ENCODE measurements around the gene BLTP2. TPM values are rescaled to one million over a fixed set of nuclear protein-coding genes. Genes with fewer than 3 reads are reported as not detected.
A peak's percentile ranks its signal among the peaks of the same experiment; 100 is the strongest.
"Not testable (repeated sequence)": the region's sequence is repeated elsewhere in the genome, so short reads cannot be mapped to it uniquely, and the experiment has no call there.

Gene BLTP2
- total RNA-seq, 1 experiment from 2014 or later: 161 TPM

DNA sequence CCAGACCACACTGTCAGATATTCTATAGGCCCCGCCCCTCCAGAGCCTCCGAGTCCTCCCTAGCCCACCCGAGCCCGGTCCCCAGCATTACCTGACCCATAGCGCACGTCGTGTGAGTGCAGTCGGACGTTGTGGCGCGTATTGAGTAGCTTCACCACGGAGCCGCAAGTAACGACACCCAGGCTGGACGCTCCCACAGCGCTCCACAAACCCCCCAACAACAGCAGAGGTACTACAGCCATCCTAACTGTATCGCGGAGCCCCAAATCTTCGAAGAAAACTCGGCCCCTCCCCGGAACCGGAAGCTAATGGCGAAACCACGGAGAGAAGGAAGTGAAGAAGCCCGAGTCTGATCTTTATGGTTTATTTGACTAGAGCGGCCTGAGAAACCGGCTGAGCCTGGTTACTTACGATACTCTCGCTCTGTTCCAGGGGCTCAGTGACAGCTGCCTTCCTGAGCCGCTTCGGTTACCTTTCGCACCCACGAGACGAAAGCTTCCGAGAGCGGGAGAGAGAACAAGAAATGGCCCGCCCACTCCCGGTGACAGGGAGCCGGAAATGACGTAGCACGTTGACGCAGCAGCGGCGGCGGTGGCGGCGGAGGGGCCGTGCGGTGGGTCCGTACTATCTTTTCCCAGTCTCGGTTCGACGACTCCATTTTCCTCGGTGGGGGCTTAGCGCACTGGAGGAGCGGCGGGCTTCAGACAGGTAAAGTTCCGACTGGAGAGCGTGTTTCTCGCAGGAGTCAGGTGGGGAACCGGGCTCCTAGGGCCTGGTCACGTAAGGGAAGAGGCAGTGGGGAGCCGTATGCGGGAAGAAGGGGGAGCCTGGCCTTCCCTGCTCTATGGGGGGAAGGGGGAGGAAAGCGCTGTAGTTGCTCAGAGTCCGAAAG is 16.9 kb upstream of the BLTP2 start, which contains the start of the genes SDF2 and SUPT6H:
TSS of gene SDF2 (minus strand) at position 272 of the 892 bp plus-strand sequence. CDS start at position 242, 30 bp downstream.
TSS of gene SUPT6H (plus strand) at position 571 of the 892 bp plus-strand sequence. CDS start 11,197 bp downstream, outside the sequence.
- Histone ChIP-seq H3K9me2 (ENCODE audit: insufficient read depth) (no peaks in the 10 kb centered on the region), H4K20me1 (ENCODE audit: insufficient read depth) (peaks cover 27% of the 10 kb centered on the region), H3K27me3 (ENCODE audit: insufficient read depth, low read depth) (no peaks in the 10 kb centered on the region), H2AFZ (peak within 1 kb of the TSS; percentile 92), H3K27ac (peak within 1 kb of the TSS; percentile 78), H3K36me3 (ENCODE audit: low read depth) (peaks cover 4% of the 10 kb centered on the region; the same call in 1 of the 2 replicates), H3F3A (ENCODE audit: insufficient read depth, low read depth) (peaks cover 6% of the 10 kb centered on the region; the same call in 1 of the 2 replicates), H3K4me3 (peak within 1 kb of the TSS; percentile 80), H3K79me2 (ENCODE audit: low read depth) (peaks cover 76% of the 10 kb centered on the region), H3K4me2 (peak within 1 kb of the TSS; percentile 99), H3K4me1 (replicated peaks; ENCODE audit: insufficient read depth) (peaks cover 17% of the 10 kb centered on the region), H3K9me3 (ENCODE audit: insufficient read depth, low read depth) (no peaks in the 10 kb centered on the region)
- TF ChIP-seq EZH2 (IDR thresholded peaks at IDR 0.05; ENCODE audit: low read depth): no peak
- TF ChIP-seq, protein P1, sequence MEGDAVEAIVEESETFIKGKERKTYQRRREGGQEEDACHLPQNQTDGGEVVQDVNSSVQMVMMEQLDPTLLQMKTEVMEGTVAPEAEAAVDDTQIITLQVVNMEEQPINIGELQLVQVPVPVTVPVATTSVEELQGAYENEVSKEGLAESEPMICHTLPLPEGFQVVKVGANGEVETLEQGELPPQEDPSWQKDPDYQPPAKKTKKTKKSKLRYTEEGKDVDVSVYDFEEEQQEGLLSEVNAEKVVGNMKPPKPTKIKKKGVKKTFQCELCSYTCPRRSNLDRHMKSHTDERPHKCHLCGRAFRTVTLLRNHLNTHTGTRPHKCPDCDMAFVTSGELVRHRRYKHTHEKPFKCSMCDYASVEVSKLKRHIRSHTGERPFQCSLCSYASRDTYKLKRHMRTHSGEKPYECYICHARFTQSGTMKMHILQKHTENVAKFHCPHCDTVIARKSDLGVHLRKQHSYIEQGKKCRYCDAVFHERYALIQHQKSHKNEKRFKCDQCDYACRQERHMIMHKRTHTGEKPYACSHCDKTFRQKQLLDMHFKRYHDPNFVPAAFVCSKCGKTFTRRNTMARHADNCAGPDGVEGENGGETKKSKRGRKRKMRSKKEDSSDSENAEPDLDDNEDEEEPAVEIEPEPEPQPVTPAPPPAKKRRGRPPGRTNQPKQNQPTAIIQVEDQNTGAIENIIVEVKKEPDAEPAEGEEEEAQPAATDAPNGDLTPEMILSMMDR (conservative IDR thresholded peaks at IDR 0.05): no peak
- DNase-seq: peak; percentile 79 to 84
- CTCF ChIA-PET: interaction anchor here (0.5 to 1.0 kb wide), 3 partner anchors 12 to 135 kb away, joined by 3 to 7 read pairs (median 3); no protein-coding TSS in a partner anchor
- no TSS peak for BruUV-seq (replicated peaks)
- intact Hi-C loops (cut with micrococcal nuclease; ENCODE audit: unreplicated experiment): loop anchor here (2.0 kb wide), 1 partner anchor 15 kb away; no protein-coding TSS in a partner anchor
- POLR2A ChIA-PET (ENCODE audit: unreplicated experiment): interaction anchor here (0.7 kb wide), 3 partner anchors 81 to 290 kb away, joined by 3 to 5 read pairs (median 4); no protein-coding TSS in a partner anchor

DNA sequence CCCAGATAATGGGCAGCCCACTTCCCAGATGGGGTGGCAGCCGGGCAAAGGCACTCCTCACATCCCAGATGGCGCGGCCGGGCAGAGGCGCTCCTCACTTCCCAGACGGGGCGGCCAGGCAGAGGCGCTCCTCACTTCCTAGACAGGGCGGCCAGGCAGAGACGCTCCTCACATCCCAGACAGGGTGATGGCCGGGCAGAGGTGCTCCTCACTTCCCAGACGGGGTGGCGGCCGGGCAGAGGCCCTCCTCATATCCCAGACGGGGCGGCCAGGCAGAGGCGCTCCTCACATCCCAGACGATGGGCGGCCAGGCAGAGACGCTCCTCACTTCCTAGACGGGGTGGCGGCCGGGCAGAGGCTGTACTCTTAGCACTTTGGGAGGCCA is 14.5 kb upstream of the BLTP2 start:
- POLR2A ChIA-PET (ENCODE audit: unreplicated experiment); BruUV-seq (replicated peaks): not testable (repeated sequence)

DNA sequence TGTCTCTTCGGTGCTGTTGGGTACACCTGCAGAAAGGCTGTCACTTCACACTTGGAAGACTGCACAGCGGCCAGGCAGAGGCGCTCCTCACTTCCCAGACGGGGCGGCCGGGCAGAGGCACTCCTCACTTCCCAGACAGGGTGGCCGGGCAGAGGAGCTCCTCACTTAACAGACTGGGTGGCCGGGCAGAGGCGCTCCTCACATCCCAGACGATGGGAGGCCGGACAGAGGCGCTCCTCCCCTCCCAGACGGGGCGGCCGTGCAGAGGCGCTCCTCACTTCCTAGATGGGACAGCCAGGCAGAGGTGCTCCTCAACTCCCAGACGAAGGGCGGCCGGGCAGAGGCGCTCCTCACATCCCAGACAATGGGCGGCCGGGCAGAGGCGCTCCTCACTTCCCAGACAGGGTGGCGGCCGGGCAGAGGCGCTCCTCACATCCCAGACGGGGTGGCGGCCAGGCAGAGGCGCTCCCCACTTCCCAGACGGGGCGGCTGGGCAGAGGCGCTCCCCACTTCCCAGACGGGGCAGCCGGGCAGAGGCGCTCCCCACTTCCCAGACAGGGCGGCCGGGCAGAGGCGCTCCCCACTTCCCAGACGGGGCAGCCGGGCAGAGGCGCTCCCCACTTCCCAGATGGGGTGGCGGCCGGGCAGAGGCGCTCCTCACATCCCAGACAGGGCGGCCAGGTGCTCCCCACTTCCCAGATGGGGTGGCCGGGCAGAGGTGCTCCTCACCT is 14.0 kb upstream of the BLTP2 start:
- CTCF ChIA-PET: not testable (repeated sequence)

More for the DNA sequence above, 14.5 kb upstream of the BLTP2 start:
- H2AFZ ChIP-seq; H3K36me3 ChIP-seq (ENCODE audit: low read depth); DNase-seq; H3K9me3 ChIP-seq (ENCODE audit: insufficient read depth, low read depth); H3K27me3 ChIP-seq (ENCODE audit: insufficient read depth, low read depth); intact Hi-C loops (cut with micrococcal nuclease; ENCODE audit: unreplicated experiment); H3K9me2 ChIP-seq (ENCODE audit: insufficient read depth); H3K27ac ChIP-seq; H3K4me3 ChIP-seq; H3K4me2 ChIP-seq; CTCF ChIA-PET; H3F3A ChIP-seq (ENCODE audit: insufficient read depth, low read depth): not testable (repeated sequence)
- peaks cover 17% of the 10 kb centered on the region for H3K4me1 ChIP-seq (replicated peaks; ENCODE audit: insufficient read depth)
- peaks cover 56% of the 10 kb centered on the region for H3K79me2 ChIP-seq (ENCODE audit: low read depth)
- H4K20me1 ChIP-seq (ENCODE audit: insufficient read depth): peaks cover 17% of the 10 kb centered on the region; the same call in 1 of the 2 replicates

DNA sequence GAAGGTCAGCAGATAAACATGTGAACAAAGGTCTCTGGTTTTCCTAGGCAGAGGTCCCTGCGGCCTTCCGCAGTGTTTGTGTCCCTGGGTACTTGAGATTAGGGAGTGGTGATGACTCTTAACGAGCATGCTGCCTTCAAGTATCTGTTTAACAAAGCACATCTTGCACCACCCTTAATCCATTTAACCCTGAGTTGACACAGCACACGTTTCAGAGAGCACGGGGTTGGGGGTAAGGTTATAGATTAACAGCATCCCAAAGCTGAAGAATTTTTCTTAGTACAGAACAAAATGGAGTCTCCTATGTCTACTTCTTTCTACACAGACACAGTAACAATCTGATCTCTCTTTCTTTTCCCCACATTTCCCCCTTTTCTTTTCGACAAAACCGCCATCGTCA is 13.4 kb upstream of the BLTP2 start:
- H3F3A ChIP-seq (ENCODE audit: insufficient read depth, low read depth); CTCF ChIA-PET: not testable (repeated sequence)
- POLR2A ChIA-PET (ENCODE audit: unreplicated experiment): interaction anchor here (0.6 kb wide), 1 partner anchor 53 kb away, joined by 3 read pairs; no protein-coding TSS in a partner anchor

More for the DNA sequence above, 14.0 kb upstream of the BLTP2 start:
- BruUV-seq (replicated peaks); H3F3A ChIP-seq (ENCODE audit: insufficient read depth, low read depth); H3K4me2 ChIP-seq; H3K9me2 ChIP-seq (ENCODE audit: insufficient read depth); intact Hi-C loops (cut with micrococcal nuclease; ENCODE audit: unreplicated experiment); H3K36me3 ChIP-seq (ENCODE audit: low read depth); H3K27ac ChIP-seq; DNase-seq; H3K27me3 ChIP-seq (ENCODE audit: insufficient read depth, low read depth); H2AFZ ChIP-seq; H3K9me3 ChIP-seq (ENCODE audit: insufficient read depth, low read depth); H3K4me3 ChIP-seq; POLR2A ChIA-PET (ENCODE audit: unreplicated experiment): not testable (repeated sequence)
- Histone ChIP-seq H4K20me1 (ENCODE audit: insufficient read depth) (peaks cover 13% of the 10 kb centered on the region; the same call in 1 of the 2 replicates), H3K4me1 (replicated peaks; ENCODE audit: insufficient read depth) (peaks cover 17% of the 10 kb centered on the region), H3K79me2 (ENCODE audit: low read depth) (peaks cover 51% of the 10 kb centered on the region)

More for the DNA sequence above, 13.4 kb upstream of the BLTP2 start:
- H2AFZ ChIP-seq; H3K9me2 ChIP-seq (ENCODE audit: insufficient read depth); H3K9me3 ChIP-seq (ENCODE audit: insufficient read depth, low read depth); H3K27me3 ChIP-seq (ENCODE audit: insufficient read depth, low read depth); BruUV-seq (replicated peaks); H3K4me2 ChIP-seq; DNase-seq; intact Hi-C loops (cut with micrococcal nuclease; ENCODE audit: unreplicated experiment); H3K36me3 ChIP-seq (ENCODE audit: low read depth); H3K27ac ChIP-seq; H3K4me3 ChIP-seq: not testable (repeated sequence)
- Histone ChIP-seq H3K4me1 (replicated peaks; ENCODE audit: insufficient read depth) (peaks cover 15% of the 10 kb centered on the region), H4K20me1 (ENCODE audit: insufficient read depth) (peaks cover 12% of the 10 kb centered on the region; the same call in 1 of the 2 replicates), H3K79me2 (ENCODE audit: low read depth) (peaks cover 45% of the 10 kb centered on the region)

All from PC-9 (cell line).